Parathyroid adenoma (tissue), 2 donors: ENCODE data around the gene NT5DC2.

ENCODE experiments used
- H2AFZ ChIP-seq: fragments of 300-600 bp; sonication (generic); one replicate; pipeline ENCODE4 v1.7.0; 2017; ENCODE audit warnings: antibody characterized with exemption, mild to moderate bottlenecking
- H3K27ac ChIP-seq: fragments of 300-600 bp; sonication (generic); one replicate; pipeline ENCODE4 v1.7.0; 2017
- H3K27me3 ChIP-seq: fragments of 300-600 bp; sonication (generic); one replicate; pipeline ENCODE4 v1.7.0; 2017; ENCODE audit warnings: low read length; ENCODE audit not compliant: control insufficient read depth, insufficient read depth
- H3K36me3 ChIP-seq: fragments of 300-600 bp; sonication (generic); one replicate; pipeline ENCODE4 v1.7.0; 2017; ENCODE audit warnings: low read length; ENCODE audit not compliant: control insufficient read depth, insufficient read depth
- H3K4me1 ChIP-seq: fragments of 300-600 bp; sonication (generic); one replicate; pipeline ENCODE4 v1.7.0; 2017; ENCODE audit warnings: control low read depth
- H3K4me2 ChIP-seq: fragments of 300-600 bp; sonication (generic); one replicate; pipeline ENCODE4 v1.7.0; 2017; ENCODE audit warnings: low read length
- H3K4me3 ChIP-seq: fragments of 300-600 bp; sonication (generic); one replicate; pipeline ENCODE4 v1.7.0; 2017; ENCODE audit warnings: low read depth, low read length
- H3K79me2 ChIP-seq: fragments of 300-600 bp; sonication (generic); one replicate; pipeline ENCODE4 v1.7.0; 2017; ENCODE audit warnings: control low read depth
- H3K9ac ChIP-seq: fragments of 300-600 bp; sonication (generic); one replicate; pipeline ENCODE4 v1.7.0; 2017; ENCODE audit warnings: mild to moderate bottlenecking
- H3K9me3 ChIP-seq: fragments of 300-600 bp; sonication (generic); one replicate; pipeline ENCODE4 v1.7.0; 2017; ENCODE audit warnings: low read length; ENCODE audit not compliant: control insufficient read depth
- TF ChIP-seq, protein P1 (sequence below): fragments of 300-600 bp; sonication (generic); IDR thresholded peaks from one replicate; pipeline ENCODE4 v1.7.0; 2017; ENCODE audit warnings: antibody characterized with exemption, mild to moderate bottlenecking
- donor health status: primary hyperparathyroidism.

Gene NT5DC2

GRCh38 chr3:52489453-52489852 lies 44.2 kb downstream of the NT5DC2 start:
- no peak overlapping the region for H2AFZ ChIP-seq
- H3K36me3 ChIP-seq, result no peaks in the 10 kb centered on the region
- no peak overlapping the region for H3K4me2 ChIP-seq
- no peaks in the 10 kb centered on the region for H3K79me2 ChIP-seq
- H3K27me3 ChIP-seq, result no peaks in the 10 kb centered on the region
- no peaks in the 10 kb centered on the region for H3K9me3 ChIP-seq
- no peak overlapping the region for H3K27ac ChIP-seq
- TF ChIP-seq, protein P1, sequence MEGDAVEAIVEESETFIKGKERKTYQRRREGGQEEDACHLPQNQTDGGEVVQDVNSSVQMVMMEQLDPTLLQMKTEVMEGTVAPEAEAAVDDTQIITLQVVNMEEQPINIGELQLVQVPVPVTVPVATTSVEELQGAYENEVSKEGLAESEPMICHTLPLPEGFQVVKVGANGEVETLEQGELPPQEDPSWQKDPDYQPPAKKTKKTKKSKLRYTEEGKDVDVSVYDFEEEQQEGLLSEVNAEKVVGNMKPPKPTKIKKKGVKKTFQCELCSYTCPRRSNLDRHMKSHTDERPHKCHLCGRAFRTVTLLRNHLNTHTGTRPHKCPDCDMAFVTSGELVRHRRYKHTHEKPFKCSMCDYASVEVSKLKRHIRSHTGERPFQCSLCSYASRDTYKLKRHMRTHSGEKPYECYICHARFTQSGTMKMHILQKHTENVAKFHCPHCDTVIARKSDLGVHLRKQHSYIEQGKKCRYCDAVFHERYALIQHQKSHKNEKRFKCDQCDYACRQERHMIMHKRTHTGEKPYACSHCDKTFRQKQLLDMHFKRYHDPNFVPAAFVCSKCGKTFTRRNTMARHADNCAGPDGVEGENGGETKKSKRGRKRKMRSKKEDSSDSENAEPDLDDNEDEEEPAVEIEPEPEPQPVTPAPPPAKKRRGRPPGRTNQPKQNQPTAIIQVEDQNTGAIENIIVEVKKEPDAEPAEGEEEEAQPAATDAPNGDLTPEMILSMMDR, result no peak
- no peak overlapping the region for H3K9ac ChIP-seq
- peaks cover 10% of the 10 kb centered on the region for H3K4me1 ChIP-seq
- H3K4me3 ChIP-seq, result no peak overlapping the region

DNA sequence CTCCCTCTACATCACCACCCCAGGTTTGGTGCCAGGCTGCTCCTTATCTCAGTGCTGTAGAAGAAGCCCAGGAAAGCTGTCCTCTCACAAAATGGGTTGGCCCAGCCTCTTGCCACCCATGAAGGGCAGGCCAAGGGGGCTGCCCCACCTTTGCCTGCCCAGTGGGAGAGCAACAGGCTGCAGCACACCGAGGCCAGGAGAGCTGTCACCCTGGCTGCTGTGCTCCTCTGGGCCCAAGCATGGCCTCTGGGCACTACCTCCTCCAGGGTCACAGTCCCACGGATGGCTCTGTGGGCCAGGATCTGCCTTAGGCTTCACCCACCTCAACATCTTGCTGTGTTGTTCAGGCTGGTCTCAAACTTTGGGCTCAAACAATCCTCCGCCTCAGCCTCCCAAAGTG lies 44.9 kb downstream of the NT5DC2 start:
- no peak overlapping the region for H2AFZ ChIP-seq
- no peak overlapping the region for H3K4me3 ChIP-seq
- H3K9me3 ChIP-seq, result no peaks in the 10 kb centered on the region
- H3K27me3 ChIP-seq, result no peaks in the 10 kb centered on the region
- TF ChIP-seq, protein P1, result no peak
- H3K4me1 ChIP-seq, result peaks cover 10% of the 10 kb centered on the region
- no peak overlapping the region for H3K9ac ChIP-seq
- H3K4me2 ChIP-seq, result no peak overlapping the region
- no peak overlapping the region for H3K27ac ChIP-seq
- no peaks in the 10 kb centered on the region for H3K36me3 ChIP-seq
- H3K79me2 ChIP-seq, result no peaks in the 10 kb centered on the region

DNA sequence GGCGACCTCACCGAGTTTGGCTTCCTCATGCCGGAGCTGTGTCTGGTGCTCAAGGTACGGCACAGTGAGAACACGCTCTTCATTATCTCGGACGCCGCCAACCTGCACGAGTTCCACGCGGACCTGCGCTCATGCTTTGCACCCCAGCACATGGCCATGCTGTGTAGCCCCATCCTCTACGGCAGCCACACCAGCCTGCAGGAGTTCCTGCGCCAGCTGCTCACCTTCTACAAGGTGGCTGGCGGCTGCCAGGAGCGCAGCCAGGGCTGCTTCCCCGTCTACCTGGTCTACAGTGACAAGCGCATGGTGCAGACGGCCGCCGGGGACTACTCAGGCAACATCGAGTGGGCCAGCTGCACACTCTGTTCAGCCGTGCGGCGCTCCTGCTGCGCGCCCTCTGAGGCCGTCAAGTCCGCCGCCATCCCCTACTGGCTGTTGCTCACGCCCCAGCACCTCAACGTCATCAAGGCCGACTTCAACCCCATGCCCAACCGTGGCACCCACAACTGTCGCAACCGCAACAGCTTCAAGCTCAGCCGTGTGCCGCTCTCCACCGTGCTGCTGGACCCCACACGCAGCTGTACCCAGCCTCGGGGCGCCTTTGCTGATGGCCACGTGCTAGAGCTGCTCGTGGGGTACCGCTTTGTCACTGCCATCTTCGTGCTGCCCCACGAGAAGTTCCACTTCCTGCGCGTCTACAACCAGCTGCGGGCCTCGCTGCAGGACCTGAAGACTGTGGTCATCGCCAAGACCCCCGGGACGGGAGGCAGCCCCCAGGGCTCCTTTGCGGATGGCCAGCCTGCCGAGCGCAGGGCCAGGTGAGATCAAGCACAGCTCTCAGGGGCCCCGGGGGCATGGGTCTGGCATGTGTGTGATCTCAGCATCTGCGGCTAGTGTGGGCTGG lies 45.6 kb downstream of the NT5DC2 start:
- Histone ChIP-seq H3K9me3 (no peaks in the 10 kb centered on the region), H3K79me2 (no peaks in the 10 kb centered on the region), H3K36me3 (no peaks in the 10 kb centered on the region), H3K27ac (no peak overlapping the region), H3K4me1 (peaks cover 10% of the 10 kb centered on the region), H3K27me3 (no peaks in the 10 kb centered on the region), H2AFZ (no peak overlapping the region), H3K4me3 (no peak overlapping the region), H3K9ac (no peak overlapping the region), H3K4me2 (no peak overlapping the region)
- TF ChIP-seq, protein P1, result no peak

DNA sequence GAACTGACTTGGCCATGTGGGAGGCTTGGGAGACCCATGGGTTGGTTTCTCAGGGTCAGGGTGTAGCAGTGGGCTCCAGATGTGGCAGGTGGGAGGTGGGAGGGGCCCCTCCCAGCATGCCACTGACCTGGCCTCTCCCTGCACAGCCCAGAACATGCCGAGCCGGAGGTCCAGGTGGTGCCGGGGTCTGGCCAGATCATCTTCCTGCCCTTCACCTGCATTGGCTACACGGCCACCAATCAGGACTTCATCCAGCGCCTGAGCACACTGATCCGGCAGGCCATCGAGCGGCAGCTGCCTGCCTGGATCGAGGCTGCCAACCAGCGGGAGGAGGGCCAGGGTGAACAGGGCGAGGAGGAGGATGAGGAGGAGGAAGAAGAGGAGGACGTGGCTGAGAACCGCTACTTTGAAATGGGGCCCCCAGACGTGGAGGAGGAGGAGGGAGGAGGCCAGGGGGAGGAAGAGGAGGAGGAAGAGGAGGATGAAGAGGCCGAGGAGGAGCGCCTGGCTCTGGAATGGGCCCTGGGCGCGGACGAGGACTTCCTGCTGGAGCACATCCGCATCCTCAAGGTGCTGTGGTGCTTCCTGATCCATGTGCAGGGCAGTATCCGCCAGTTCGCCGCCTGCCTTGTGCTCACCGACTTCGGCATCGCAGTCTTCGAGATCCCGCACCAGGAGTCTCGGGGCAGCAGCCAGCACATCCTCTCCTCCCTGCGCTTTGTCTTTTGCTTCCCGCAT lies 46.4 kb downstream of the NT5DC2 start:
- no peak overlapping the region for H3K27ac ChIP-seq
- no peak overlapping the region for H3K9ac ChIP-seq
- H3K4me2 ChIP-seq, result no peak overlapping the region
- H2AFZ ChIP-seq, result no peak overlapping the region
- no peaks in the 10 kb centered on the region for H3K79me2 ChIP-seq
- no peaks in the 10 kb centered on the region for H3K36me3 ChIP-seq
- H3K4me1 ChIP-seq, result peaks cover 10% of the 10 kb centered on the region
- H3K27me3 ChIP-seq, result no peaks in the 10 kb centered on the region
- no peaks in the 10 kb centered on the region for H3K9me3 ChIP-seq
- TF ChIP-seq, protein P1, result no peak
- H3K4me3 ChIP-seq, result no peak overlapping the region
